AG04450 (cell line): ENCODE data around the gene SPC24. TPM values are rescaled to one million over a fixed set of nuclear protein-coding genes. Genes with fewer than 3 reads are reported as not detected.

ENCODE experiments used
- CTCF ChIA-PET: fragments of 300-600, 350-600 bp; formaldehyde crosslinking; extraction: SDS; loops from one replicate; lab custom pipeline; 2022; ENCODE audit warnings: antibody characterized with exemption, inconsistent platforms; lab: Charles Lee
- POLR2A ChIA-PET: fragments of 350-600 bp; formaldehyde crosslinking; extraction: SDS; loops from one replicate; lab custom pipeline; 2021; ENCODE audit warnings: antibody characterized with exemption, inconsistent platforms; lab: Yijun Ruan, JAX
- DNase-seq: peaks from one replicate; pipeline ENCODE4 v3.0.0-alpha.2; 2011; ENCODE audit warnings: low read depth, low spot score
- H3K27ac ChIP-seq: one replicate; pipeline ENCODE4 v1.5.1; 2012; ENCODE audit warnings: low read depth, low read length, control low read depth
- H3K27me3 ChIP-seq: one replicate; pipeline ENCODE4 v1.6.0; 2012; ENCODE audit warnings: low read length; ENCODE audit not compliant: control insufficient read depth, insufficient read depth
- H3K4me3 ChIP-seq: 2 replicates; pipeline ENCODE4 v1.5.1; 2011; ENCODE audit warnings: mild to moderate bottlenecking, low read depth, low read length, control low read depth
- H3K9me3 ChIP-seq: 2 replicates; pipeline ENCODE4 v1.5.1; 2012; ENCODE audit warnings: low read length; ENCODE audit not compliant: control insufficient read depth, insufficient read depth
- CTCF ChIP-seq: IDR thresholded peaks from 2 replicates; pipeline ENCODE4 v1.5.1; 2011; ENCODE audit warnings: low read depth, low read length, control low read depth, inconsistent platforms
- polyA plus RNA-seq: library from polyadenylated mRNA; depleted of rRNA; stranded (reverse); fragments of >200 nt; gene quantifications from 2 replicates; pipeline ENCODE4 v1.2.3, GENCODE V29; 2011

The SPC24 gene
- polyA plus RNA-seq, 1 experiment, result 6.0 TPM

DNA sequence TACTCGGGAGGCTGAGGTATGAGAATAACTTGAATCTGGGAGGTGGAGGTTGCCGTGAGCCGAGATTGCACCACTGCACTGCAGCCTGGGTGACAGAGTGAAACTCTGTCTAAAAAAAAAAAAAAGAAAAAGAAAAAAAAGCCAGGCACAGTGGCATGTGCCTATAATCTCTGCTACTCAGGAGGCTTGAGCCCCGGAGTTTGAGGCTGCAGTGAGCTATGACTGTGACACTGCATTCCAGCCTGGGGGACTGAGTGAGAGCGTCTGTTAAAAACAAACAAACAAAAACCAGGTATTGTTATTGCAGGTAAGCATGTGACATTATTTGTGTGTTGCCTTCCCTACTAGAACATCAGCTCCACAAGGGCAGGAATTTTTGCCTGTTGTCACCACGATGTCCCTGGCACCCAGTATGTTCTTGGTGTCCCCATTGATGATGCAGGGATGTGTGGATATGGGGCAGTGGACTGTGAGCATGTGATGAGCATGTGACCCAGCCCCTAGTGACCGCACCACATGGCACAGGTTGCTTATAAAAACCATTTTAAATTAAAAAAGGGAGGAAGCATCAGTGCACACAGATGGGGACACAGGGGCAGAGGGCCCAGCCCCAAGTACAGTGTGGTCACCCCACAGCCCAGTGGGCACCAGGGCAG, 43.3 kb upstream of the SPC24 start:
- H3K27ac ChIP-seq, result peak overlapping the region; percentile 11
- no peak overlapping the region for H3K4me3 ChIP-seq
- no peaks in the 10 kb centered on the region for H3K9me3 ChIP-seq
- H3K27me3 ChIP-seq, result no peaks in the 10 kb centered on the region
- TF ChIP-seq CTCF, result no peak
- DNase-seq, result no peak
- CTCF ChIA-PET, result interaction anchor here (0.6 kb wide), 1 partner anchor 72 kb away, joined by 3 read pairs; no protein-coding TSS in a partner anchor
- POLR2A ChIA-PET, result interaction anchor here (0.7 to 1.5 kb wide), 3 partner anchors 9 to 55 kb away, joined by 3 to 6 read pairs (median 3); no protein-coding TSS in a partner anchor

GRCh38 chr19:11198175-11198534, 42.6 kb upstream of the SPC24 start:
- H3K27ac ChIP-seq, result no peak overlapping the region
- H3K9me3 ChIP-seq, result peaks cover 3% of the 10 kb centered on the region; the same call in 1 of the 2 replicates
- no peak for TF ChIP-seq CTCF
- POLR2A ChIA-PET, result interaction anchor here (0.6 to 1.5 kb wide), 5 partner anchors 9 to 60 kb away, joined by 3 to 6 read pairs (median 3); no protein-coding TSS in a partner anchor
- no peak for DNase-seq
- H3K4me3 ChIP-seq, result no peak overlapping the region
- CTCF ChIA-PET, result interaction anchor here (1.0 kb wide), 1 partner anchor 72 kb away, joined by 3 read pairs; no protein-coding TSS in a partner anchor
- no peaks in the 10 kb centered on the region for H3K27me3 ChIP-seq

GRCh38 chr19:11197291-11198174, 42.0 kb upstream of the SPC24 start, which contains the start of gene KANK2:
Gene KANK2, minus strand, starts transcription at chr19:11197545. Its CDS starts 3,034 bp downstream, at chr19:11194511.
- Histone ChIP-seq H3K9me3 (peaks cover 9% of the 10 kb centered on the region; the same call in 1 of the 2 replicates), H3K4me3 (peak within 1 kb of the TSS; percentile 96), H3K27me3 (no peaks in the 10 kb centered on the region), H3K27ac (peak within 1 kb of the TSS; percentile 21)
- DNase-seq, result no peak
- no peak for TF ChIP-seq CTCF
- POLR2A ChIA-PET, result interaction anchor here (0.6 to 1.5 kb wide), 5 partner anchors 8 to 105 kb away, joined by 3 to 6 read pairs (median 3); no protein-coding TSS in a partner anchor
- CTCF ChIA-PET, result interaction anchor here (1.0 kb wide), 1 partner anchor 72 kb away, joined by 3 read pairs; no protein-coding TSS in a partner anchor

GRCh38 chr19:11196406-11197287, 41.1 kb upstream of the SPC24 start:
- Histone ChIP-seq H3K9me3 (peaks cover 10% of the 10 kb centered on the region; the same call in 1 of the 2 replicates), H3K27me3 (no peaks in the 10 kb centered on the region), H3K27ac (peak overlapping the region; percentile 21), H3K4me3 (peak overlapping the region; percentile 96)
- CTCF ChIA-PET, result no interaction called here
- POLR2A ChIA-PET, result interaction anchor here (1.4 kb wide), 1 partner anchor 58 kb away, joined by 4 read pairs; no protein-coding TSS in a partner anchor
- TF ChIP-seq CTCF, result no peak
- no peak for DNase-seq
